Bronchial epithelial cell (primary cell): ENCODE measurements around the gene RC3H2. TPM values are rescaled to one million over a fixed set of nuclear protein-coding genes. Genes with fewer than 3 reads are reported as not detected.

Source experiments
- DNase-seq: peaks from one replicate; pipeline ENCODE4 v3.0.0-alpha.2; 2010; ENCODE audit warnings: low read depth
- FAIRE-seq: peaks from 2 replicates; lab custom pipeline; 2011; peaks lifted over from hg19 to GRCh38; lab: Jason Lieb, UNC
- H3K27me3 ChIP-seq: 2 replicates; pipeline ENCODE4 v1.5.1; 2011; ENCODE audit warnings: low read length; ENCODE audit not compliant: control insufficient read depth, insufficient read depth
- H3K36me3 ChIP-seq: 2 replicates; pipeline ENCODE4 v1.5.1; 2011; ENCODE audit warnings: low read length; ENCODE audit not compliant: control insufficient read depth, insufficient read depth
- H3K4me3 ChIP-seq: 2 replicates; pipeline ENCODE4 v1.5.1; 2011; ENCODE audit warnings: mild to moderate bottlenecking, low read depth, low read length, control low read depth
- total RNA-seq: library from RNA; depleted of rRNA; stranded (reverse); fragments of >200 nt; gene quantifications from 2 replicates; pipeline ENCODE4 v1.2.1, GENCODE V29; 2014
- TF ChIP-seq, protein P1 (sequence below): IDR thresholded peaks from 2 replicates; pipeline ENCODE4 v1.5.1; 2011; ENCODE audit warnings: mild to moderate bottlenecking, moderate library complexity, low read length, control low read depth, inconsistent platforms; ENCODE audit not compliant: insufficient read depth, severe bottlenecking

The RC3H2 gene
- total RNA-seq, 1 donor from 2014 or later, result 43.2 TPM

DNA sequence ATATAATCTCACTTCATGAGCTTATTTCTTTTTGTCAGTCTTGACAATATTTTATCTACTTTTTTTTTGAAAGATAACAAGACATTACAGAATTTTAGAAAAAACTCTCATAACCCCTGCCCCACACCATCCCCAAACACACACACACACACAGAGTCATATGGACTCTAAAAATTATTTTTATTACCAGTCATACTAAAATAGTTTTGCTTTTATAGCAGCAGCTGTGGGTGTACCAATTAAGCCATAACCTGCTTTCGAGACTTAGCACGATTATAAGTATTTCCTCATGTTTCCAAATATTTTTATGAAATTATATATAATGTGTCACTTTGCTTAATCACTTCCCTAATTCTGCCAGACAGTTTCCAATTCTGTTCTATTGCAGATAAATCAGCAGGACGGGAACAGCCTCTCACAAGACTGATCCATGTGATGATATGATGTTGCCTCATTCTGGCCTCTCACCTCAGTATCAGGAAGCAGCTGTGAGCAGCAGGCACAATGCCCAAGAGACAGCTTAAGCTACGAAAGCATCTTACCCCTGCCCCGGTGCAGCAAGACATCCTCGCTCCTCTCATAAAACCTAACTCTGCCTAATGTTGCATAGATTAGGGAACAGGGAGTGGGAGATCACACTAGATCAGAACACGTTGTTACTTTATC lies 83.7 kb downstream of the RC3H2 start:
- DNase-seq (no peak), FAIRE-seq (no peak)

DNA sequence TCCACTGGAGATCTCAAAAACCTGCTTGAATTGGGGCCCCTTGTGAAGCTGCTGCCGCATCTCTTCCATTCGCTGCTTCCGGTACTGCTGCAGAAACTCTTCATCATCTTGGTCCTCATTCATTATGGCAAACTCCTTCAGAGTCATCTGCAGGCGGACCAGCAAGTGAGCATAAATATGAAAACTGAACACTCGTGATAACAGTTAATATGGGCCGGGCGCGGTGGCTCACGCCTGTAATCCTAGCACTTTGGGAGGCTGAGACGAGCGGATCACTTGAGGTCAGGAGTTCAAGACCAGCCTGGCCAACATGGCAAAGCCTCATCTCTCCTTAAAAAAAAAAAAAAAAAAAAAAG lies 84.7 kb downstream of the RC3H2 start:
- Histone ChIP-seq H3K4me3 (no peak overlapping the region), H3K36me3 (peaks cover 11% of the 10 kb centered on the region), H3K27me3 (no peaks in the 10 kb centered on the region)
- TF ChIP-seq, protein P1, sequence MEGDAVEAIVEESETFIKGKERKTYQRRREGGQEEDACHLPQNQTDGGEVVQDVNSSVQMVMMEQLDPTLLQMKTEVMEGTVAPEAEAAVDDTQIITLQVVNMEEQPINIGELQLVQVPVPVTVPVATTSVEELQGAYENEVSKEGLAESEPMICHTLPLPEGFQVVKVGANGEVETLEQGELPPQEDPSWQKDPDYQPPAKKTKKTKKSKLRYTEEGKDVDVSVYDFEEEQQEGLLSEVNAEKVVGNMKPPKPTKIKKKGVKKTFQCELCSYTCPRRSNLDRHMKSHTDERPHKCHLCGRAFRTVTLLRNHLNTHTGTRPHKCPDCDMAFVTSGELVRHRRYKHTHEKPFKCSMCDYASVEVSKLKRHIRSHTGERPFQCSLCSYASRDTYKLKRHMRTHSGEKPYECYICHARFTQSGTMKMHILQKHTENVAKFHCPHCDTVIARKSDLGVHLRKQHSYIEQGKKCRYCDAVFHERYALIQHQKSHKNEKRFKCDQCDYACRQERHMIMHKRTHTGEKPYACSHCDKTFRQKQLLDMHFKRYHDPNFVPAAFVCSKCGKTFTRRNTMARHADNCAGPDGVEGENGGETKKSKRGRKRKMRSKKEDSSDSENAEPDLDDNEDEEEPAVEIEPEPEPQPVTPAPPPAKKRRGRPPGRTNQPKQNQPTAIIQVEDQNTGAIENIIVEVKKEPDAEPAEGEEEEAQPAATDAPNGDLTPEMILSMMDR, result no peak
- FAIRE-seq (no peak), DNase-seq (no peak)

More for the DNA sequence above, 83.7 kb downstream of the RC3H2 start:
- Histone ChIP-seq H3K4me3 (no peak overlapping the region), H3K27me3 (no peaks in the 10 kb centered on the region), H3K36me3 (peaks cover 13% of the 10 kb centered on the region)
- TF ChIP-seq, protein P1, result no peak

DNA sequence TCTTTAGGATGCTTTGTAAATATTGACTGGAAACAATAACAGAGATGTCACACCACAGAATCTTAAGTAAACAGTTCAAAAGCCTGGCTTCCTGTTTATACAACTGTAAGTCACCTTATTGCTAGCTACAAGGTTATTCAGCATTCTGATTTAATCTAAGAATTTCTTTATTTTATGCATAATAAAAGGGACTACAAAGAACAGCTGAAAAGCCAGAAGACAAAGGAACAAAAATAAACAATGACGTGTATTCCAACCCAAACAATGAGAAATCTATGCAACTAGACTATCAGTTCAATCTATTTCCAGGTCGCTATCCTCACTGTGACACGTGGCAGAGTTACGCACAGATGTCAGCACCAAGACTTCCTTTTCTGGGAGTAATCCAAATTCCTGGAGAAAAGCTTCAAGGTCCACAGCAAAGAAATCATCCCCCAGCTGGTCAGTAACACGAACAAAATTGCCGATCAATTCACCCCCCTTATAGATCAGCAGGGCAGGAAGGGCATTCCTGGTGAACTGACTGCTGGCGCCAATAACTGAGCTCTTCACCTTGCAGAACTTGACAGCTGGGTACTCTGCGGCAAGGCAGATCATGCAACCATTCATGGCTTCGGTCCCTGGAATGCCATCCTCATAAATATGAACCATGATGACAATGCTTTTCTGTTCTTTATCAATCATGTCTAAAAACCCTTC lies 85.2 kb downstream of the RC3H2 start:
- Histone ChIP-seq H3K4me3 (no peak overlapping the region), H3K27me3 (no peaks in the 10 kb centered on the region), H3K36me3 (peaks cover 11% of the 10 kb centered on the region)
- no peak for DNase-seq
- FAIRE-seq, result no peak
- TF ChIP-seq, protein P1, result no peak

DNA sequence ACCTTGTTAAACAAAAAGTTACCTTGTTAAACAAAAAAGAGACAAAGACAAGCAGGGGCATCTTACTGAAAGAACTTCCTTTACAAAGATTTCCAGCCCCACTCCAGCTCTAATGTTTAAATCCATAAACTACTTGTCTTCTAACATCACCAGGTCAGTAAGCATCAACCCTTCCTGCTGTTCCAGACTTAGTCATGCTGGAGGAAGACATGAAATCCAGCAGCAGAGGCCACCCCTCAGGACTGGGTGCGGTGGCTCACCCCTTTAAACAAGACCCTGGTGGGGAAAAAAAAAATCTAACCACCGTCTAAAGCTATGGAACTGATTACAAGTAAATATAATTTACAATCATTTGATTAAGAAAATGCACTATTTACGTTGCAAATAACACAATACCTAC lies 85.8 kb downstream of the RC3H2 start:
- Histone ChIP-seq H3K27me3 (no peaks in the 10 kb centered on the region), H3K4me3 (no peak overlapping the region), H3K36me3 (peaks cover 11% of the 10 kb centered on the region)
- no peak for DNase-seq
- FAIRE-seq, result no peak
- TF ChIP-seq, protein P1, result no peak

DNA sequence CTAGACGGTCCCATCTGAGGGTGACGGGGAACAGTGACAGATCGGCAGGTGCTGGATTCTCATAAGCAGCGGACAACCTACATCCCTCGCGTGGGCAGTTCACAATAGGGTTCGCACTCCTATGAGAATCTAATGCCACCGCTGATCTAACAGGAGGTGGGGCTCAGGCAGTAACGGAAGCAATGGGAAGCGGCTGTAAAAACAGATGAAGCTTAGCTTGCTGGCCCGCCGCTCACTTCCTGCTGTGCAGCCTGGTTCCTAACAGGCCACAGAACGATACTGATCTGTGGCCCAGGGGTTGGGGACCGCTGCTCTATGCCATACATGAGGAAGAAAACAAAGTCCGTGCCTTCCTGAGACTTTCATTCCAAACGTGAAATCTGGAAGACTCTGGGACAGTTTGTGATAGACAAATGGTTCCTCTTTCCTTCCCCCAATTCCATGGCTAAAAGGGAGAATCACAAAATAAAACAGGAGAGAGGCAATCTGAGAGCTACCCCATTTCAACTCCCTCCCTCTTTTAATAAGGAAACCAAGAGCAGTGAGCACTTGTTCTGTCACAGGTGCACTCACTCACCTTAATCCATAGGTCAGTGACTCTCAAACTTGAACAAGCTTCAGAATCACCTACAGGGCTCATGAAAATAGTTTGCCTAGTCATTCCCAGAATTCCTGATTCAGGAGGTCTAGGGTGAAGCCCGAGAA lies 88.8 kb downstream of the RC3H2 start:
- DNase-seq (no peak), FAIRE-seq (no peak)
- H3K36me3 ChIP-seq, result peaks cover 2% of the 10 kb centered on the region
- H3K4me3 ChIP-seq, result no peak overlapping the region
- TF ChIP-seq, protein P1, result no peak
- H3K27me3 ChIP-seq, result no peaks in the 10 kb centered on the region
